Activated T-helper 17 cell treated with anti-CD3 and anti-CD28 coated beads, Interleukin-2, amount 50 U/mL, for 72 hours (primary cell): ENCODE results near the gene C1orf141. TPM values are rescaled to one million over a fixed set of nuclear protein-coding genes. Genes with fewer than 3 reads are reported as not detected.
"Not testable (repeated sequence)": the region's sequence is repeated elsewhere in the genome, so short reads cannot be mapped to it uniquely, and the experiment has no call there.

Experiments
- ATAC-seq: fragments of 150-1000 bp; cut with Tn5 transposase; replicated peaks from 2 replicates; pipeline ENCODE4 v1.10.0; 2021; ENCODE audit warnings: mild to moderate bottlenecking, moderate library complexity
- H3K27ac Mint-ChIP-seq: one replicate; pipeline ENCODE4 v1.8.0; 2022; ENCODE audit warnings: mixed read lengths
- H3K27me3 Mint-ChIP-seq: one replicate; pipeline ENCODE4 v1.8.0; 2022; ENCODE audit warnings: mixed read lengths
- H3K36me3 Mint-ChIP-seq: one replicate; pipeline ENCODE4 v1.8.0; 2022; ENCODE audit warnings: low read depth, mild to moderate bottlenecking, mixed read lengths
- H3K4me1 Mint-ChIP-seq: one replicate; pipeline ENCODE4 v1.8.0; 2022; ENCODE audit warnings: mixed read lengths
- H3K4me3 Mint-ChIP-seq: one replicate; pipeline ENCODE4 v1.8.0; 2022; ENCODE audit warnings: mild to moderate bottlenecking, mixed read lengths
- H3K9me3 Mint-ChIP-seq: one replicate; pipeline ENCODE4 v1.8.0; 2022; ENCODE audit warnings: mixed read lengths
- total RNA-seq, 2 donors: library from RNA; stranded (reverse); gene quantifications; one replicate each; pipeline ENCODE4 v1.2.3, GENCODE V29; 2022

Gene C1orf141
- total RNA-seq, 2 donors from 2014 or later = 0.71 to 0.82 TPM

GRCh38 chr1:67088440-67088839 is 46.3 kb downstream of the C1orf141 start:
- Mint-ChIP-seq H3K4me1 (no peaks in the 10 kb centered on the region), H3K27ac (no peak overlapping the region), H3K27me3 (peaks cover 4% of the 10 kb centered on the region), H3K9me3 (no peaks in the 10 kb centered on the region), H3K4me3 (no peak overlapping the region), H3K36me3 (no peaks in the 10 kb centered on the region)
- ATAC-seq = no peak

- H3K4me1 Mint-ChIP-seq = no peaks in the 10 kb centered on the region
- ATAC-seq = no peak
- no peaks in the 10 kb centered on the region for H3K27me3 Mint-ChIP-seq
- no peak overlapping the region for H3K4me3 Mint-ChIP-seq
- H3K9me3 Mint-ChIP-seq = no peaks in the 10 kb centered on the region
- H3K36me3 Mint-ChIP-seq = no peaks in the 10 kb centered on the region
- no peak overlapping the region for H3K27ac Mint-ChIP-seq
These were observed 49.4 kb downstream of the C1orf141 start for GRCh38 chr1:67085326-67085725.

DNA sequence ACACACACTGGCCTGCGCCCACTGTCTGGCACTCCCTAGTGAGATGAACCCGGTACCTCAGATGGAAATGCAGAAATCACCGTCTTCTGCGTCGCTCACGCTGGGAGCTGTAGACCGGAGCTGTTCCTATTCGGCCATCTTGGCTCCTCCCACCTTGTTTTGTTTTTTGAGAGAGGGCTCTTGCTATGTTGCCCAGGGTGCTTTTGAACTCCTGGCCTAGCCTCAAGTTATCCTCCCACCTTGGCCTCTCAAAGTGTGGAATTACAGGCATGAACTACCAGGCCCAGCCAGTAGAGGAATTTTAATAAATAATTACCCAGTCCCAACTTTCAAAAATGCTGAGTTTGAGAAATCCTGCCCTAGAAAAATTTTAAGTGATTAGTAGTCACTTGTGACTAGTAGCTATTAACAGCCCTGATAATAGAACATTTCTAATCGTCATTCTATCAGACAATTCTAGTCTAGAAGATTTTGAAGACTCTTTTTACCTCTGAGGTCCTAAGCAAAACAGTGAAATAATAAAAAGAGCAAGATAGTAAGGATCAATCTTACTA is 49.9 kb downstream of the C1orf141 start:
- Mint-ChIP-seq H3K9me3 (no peaks in the 10 kb centered on the region), H3K27ac (no peak overlapping the region), H3K4me1 (no peaks in the 10 kb centered on the region), H3K4me3 (no peak overlapping the region), H3K36me3 (no peaks in the 10 kb centered on the region), H3K27me3 (no peaks in the 10 kb centered on the region)
- ATAC-seq = no peak

DNA sequence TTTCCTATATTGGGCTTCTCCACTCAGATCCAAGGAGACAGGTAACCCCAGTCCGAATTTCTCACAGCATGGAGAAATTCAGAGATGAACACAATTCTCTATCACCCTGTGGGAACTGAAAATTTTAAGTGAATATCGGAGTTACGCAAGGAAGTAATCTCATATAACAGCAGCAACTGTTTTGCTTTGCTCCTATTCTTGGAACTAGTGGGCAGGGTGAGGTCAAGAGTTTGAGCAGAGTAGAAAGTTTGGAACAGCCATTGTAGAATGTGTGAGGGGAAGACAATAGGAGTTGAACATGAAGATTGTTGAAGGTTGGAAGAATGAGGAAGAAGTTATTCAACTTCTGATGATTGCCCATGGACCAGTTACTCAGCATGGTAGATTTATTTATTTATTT is 56.5 kb downstream of the C1orf141 start:
- Mint-ChIP-seq H3K27me3 (no peaks in the 10 kb centered on the region), H3K9me3 (no peaks in the 10 kb centered on the region), H3K36me3 (no peaks in the 10 kb centered on the region), H3K4me1 (no peaks in the 10 kb centered on the region), H3K4me3 (no peak overlapping the region), H3K27ac (no peak overlapping the region)
- ATAC-seq = no peak

DNA sequence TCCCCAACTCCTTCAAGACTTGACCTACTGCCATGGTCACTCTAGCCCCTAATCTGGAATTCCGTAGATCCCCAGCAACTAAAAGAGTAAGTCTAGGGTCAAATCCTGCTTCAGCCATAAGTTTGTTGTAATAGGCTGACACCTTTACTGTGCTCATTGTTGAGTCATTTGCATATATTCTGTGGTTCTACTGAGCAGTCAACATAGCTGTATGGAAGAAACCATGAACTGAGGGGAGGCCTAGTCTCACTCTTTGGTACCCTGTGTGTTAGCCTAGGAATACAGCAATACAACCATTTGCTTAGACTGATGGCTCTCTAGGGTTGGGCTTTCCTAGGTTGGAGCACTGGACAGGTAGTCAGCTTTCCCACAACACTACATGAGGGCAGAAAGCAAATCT is 57.2 kb downstream of the C1orf141 start:
- no peaks in the 10 kb centered on the region for H3K4me1 Mint-ChIP-seq
- no peak overlapping the region for H3K4me3 Mint-ChIP-seq
- no peak overlapping the region for H3K27ac Mint-ChIP-seq
- H3K36me3 Mint-ChIP-seq = no peaks in the 10 kb centered on the region
- peaks cover 4% of the 10 kb centered on the region for H3K9me3 Mint-ChIP-seq
- no peak for ATAC-seq
- peaks cover 4% of the 10 kb centered on the region for H3K27me3 Mint-ChIP-seq

GRCh38 chr1:67072749-67073148 is 62.0 kb downstream of the C1orf141 start:
- no peaks in the 10 kb centered on the region for H3K36me3 Mint-ChIP-seq
- ATAC-seq = no peak
- no peak overlapping the region for H3K27ac Mint-ChIP-seq
- H3K27me3 Mint-ChIP-seq = peaks cover 12% of the 10 kb centered on the region
- no peaks in the 10 kb centered on the region for H3K4me1 Mint-ChIP-seq
- peaks cover 5% of the 10 kb centered on the region for H3K9me3 Mint-ChIP-seq
- no peak overlapping the region for H3K4me3 Mint-ChIP-seq

- not testable (repeated sequence) for H3K27ac Mint-ChIP-seq, ATAC-seq, H3K4me3 Mint-ChIP-seq, H3K4me1 Mint-ChIP-seq, H3K36me3 Mint-ChIP-seq
- peaks cover 12% of the 10 kb centered on the region for H3K27me3 Mint-ChIP-seq
- peaks cover 13% of the 10 kb centered on the region for H3K9me3 Mint-ChIP-seq
These were observed 67.1 kb downstream of the C1orf141 start for GRCh38 chr1:67067655-67068054.

GRCh38 chr1:67062412-67062811 is 72.4 kb downstream of the C1orf141 start:
- peaks cover 8% of the 10 kb centered on the region for H3K27me3 Mint-ChIP-seq
- no peaks in the 10 kb centered on the region for H3K36me3 Mint-ChIP-seq
- peaks cover 9% of the 10 kb centered on the region for H3K9me3 Mint-ChIP-seq
- ATAC-seq = no peak
- no peak overlapping the region for H3K4me3 Mint-ChIP-seq
- H3K27ac Mint-ChIP-seq = no peak overlapping the region
- no peaks in the 10 kb centered on the region for H3K4me1 Mint-ChIP-seq

DNA sequence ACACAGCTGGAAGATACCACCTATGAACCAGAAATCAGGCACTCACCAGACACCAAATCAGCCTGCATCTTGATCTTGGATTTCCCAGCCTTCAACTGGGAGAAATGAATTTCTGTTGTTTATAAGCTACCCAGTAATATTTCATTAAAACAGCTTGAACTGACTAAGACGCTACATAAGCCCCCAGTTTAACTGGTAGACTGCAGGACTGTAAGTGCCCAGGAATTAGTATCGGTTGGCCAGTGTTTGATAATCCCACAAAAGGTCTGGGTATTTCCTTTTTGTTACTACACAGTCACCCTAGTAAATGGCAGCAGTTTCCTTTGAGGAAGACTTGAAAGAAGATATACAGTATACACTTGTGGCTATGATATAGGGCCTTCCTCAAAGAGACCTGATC is 73.5 kb downstream of the C1orf141 start:
- H3K27ac Mint-ChIP-seq = no peak overlapping the region
- ATAC-seq = no peak
- H3K9me3 Mint-ChIP-seq = no peaks in the 10 kb centered on the region
- H3K4me3 Mint-ChIP-seq = no peak overlapping the region
- H3K36me3 Mint-ChIP-seq = no peaks in the 10 kb centered on the region
- H3K27me3 Mint-ChIP-seq = peaks cover 8% of the 10 kb centered on the region
- H3K4me1 Mint-ChIP-seq = no peaks in the 10 kb centered on the region

DNA sequence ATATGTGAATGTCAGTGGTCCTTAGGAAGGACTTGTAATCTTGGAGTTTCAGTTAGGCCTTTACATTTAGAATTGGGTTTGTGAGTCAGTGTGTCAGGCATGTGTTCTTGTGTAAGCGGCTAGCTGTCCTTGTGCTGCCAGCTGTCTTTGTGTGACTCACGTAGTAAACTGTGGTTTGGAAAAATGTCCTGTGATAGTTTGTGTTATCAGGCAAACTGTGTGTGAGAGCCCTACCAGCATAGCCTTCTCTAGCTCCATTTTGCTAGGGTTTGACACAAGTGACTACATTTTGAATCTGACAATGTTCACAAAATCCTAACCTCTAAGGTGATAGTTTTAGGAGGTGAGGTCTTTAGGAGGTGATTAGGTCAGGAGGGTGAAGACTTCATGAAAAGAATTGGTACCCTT is 74.0 kb downstream of the C1orf141 start:
- Mint-ChIP-seq H3K36me3 (no peaks in the 10 kb centered on the region), H3K4me1 (no peaks in the 10 kb centered on the region), H3K4me3 (no peak overlapping the region), H3K9me3 (no peaks in the 10 kb centered on the region), H3K27ac (no peak overlapping the region), H3K27me3 (peaks cover 8% of the 10 kb centered on the region)
- ATAC-seq = no peak

DNA sequence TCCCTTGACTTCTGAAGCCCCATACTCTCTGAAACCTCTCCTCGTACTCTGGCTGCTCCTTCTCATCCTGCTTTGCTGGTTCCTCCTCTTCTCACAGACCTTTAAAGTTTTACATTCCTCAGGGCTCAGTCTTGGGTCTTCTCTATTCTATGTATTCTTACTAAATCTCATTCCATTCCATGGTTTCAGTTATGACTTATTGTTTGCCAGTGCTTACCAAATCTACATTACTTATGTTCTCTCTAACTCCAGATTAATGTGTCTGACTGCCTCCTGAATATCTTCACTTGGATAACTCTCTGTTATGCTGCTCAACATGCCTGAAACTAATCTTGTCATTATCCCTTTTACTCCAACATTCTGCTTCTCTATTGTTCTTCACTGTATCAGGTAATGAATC is 75.4 kb downstream of the C1orf141 start:
- no peak overlapping the region for H3K4me3 Mint-ChIP-seq
- no peak for ATAC-seq
- H3K27ac Mint-ChIP-seq = no peak overlapping the region
- H3K9me3 Mint-ChIP-seq = no peaks in the 10 kb centered on the region
- peaks cover 5% of the 10 kb centered on the region for H3K27me3 Mint-ChIP-seq
- H3K4me1 Mint-ChIP-seq = no peaks in the 10 kb centered on the region
- H3K36me3 Mint-ChIP-seq = no peaks in the 10 kb centered on the region

DNA sequence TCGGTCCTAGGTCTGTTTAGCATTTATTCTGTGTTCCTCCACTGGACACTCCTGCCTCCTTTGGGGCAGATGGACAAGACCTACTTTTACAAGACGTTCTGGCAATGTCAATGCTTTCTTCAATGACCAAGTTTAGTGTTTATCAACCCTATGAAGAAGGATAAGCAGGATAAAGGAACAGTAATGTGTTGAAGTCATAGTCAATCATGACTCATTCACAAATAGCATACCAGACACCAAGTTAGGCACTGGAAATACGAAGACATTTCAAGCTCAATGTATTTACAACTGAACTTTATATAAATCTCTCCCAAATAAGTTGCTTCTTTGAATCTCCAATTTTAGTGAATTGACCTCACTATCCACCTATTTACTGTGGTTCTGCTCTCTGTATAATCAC is 76.0 kb downstream of the C1orf141 start:
- Mint-ChIP-seq H3K27ac (no peak overlapping the region), H3K36me3 (no peaks in the 10 kb centered on the region), H3K27me3 (peaks cover 5% of the 10 kb centered on the region), H3K4me3 (no peak overlapping the region), H3K4me1 (no peaks in the 10 kb centered on the region), H3K9me3 (no peaks in the 10 kb centered on the region)
- no peak for ATAC-seq

DNA sequence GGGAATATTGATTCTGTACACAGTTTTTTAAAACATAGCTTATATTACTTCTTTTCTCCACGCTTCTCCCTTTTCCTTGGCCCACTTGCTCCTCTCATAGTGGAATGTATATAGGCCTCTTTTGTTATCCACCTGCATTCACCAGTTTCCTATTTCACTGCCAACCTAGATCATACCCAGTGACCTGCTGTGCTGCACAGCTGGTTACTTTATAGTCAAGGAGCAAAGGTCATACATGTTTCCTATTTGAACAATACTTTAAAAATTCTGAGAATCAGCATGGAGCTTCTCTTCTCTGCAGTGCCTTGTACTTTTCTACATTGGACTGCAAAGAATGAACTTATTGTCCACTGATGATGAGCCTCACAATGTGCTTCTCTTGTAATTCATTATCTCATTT is 76.5 kb downstream of the C1orf141 start:
- Mint-ChIP-seq H3K4me1 (no peaks in the 10 kb centered on the region), H3K27me3 (peaks cover 5% of the 10 kb centered on the region), H3K9me3 (no peaks in the 10 kb centered on the region), H3K27ac (no peak overlapping the region), H3K36me3 (no peaks in the 10 kb centered on the region), H3K4me3 (no peak overlapping the region)
- ATAC-seq = no peak

DNA sequence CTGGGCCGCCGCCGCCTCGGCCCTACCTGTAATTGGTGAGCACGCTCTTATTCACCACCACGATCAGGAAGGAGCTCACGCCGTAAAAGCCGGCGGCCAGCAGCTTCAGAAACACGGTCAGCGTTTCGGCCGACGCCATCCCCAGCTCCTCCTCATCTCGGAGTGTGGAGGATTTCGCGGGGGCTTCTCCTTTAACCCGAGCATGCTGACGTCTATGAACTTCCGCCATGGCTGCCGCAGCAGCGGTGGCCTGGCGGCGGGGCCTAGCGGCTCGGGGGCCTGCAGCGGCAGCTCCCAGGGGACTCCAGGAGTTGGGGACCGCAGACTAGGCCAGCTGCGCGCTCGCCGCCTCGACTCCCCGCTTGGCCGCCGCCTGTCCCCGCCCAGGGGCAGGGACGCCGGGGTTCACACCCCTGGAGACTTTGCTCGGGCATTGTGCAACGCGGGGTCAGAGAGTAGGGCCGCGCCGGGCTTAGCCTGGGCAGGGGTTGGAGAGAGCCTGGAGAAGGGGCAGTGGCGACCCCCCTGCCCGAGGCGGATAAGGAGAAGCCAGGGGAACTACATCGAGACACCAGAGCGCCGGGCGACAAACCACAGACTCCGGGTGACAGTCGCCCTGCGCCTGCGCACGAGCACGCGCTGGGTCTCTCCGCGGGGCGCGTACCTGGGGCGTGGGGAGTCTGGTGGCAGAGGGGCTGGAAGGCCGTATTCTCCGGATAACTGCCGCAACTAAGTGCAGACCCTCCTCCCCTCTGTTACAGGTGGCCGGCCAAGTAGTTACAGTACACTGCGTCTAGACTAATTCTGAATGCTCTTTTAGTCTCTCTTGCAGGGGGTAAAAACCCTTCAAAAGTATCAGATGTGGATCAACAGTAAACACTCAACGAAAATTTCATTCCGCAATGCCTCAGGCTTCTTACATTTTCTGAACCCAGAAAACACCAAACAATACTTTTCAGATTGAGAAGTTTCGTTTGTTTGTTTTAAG is 80.7 kb downstream of the C1orf141 start, which contains the start of gene SLC35D1:
SLC35D1 (minus strand) TSS at position 364 of the 988 bp plus-strand sequence; CDS start at position 229, 135 bp downstream.
- no peaks in the 10 kb centered on the region for H3K9me3 Mint-ChIP-seq
- H3K36me3 Mint-ChIP-seq = peaks cover 38% of the 10 kb centered on the region
- peaks cover 10% of the 10 kb centered on the region for H3K4me1 Mint-ChIP-seq
- ATAC-seq = peak; percentile 76
- peak within 1 kb of the TSS; percentile 82 for H3K27ac Mint-ChIP-seq
- H3K27me3 Mint-ChIP-seq = peaks cover under 1% of the 10 kb centered on the region
- H3K4me3 Mint-ChIP-seq = peak within 1 kb of the TSS; percentile 86

GRCh38 chr1:67053535-67053784 is 81.3 kb downstream of the C1orf141 start:
- Mint-ChIP-seq H3K36me3 (peaks cover 44% of the 10 kb centered on the region), H3K9me3 (no peaks in the 10 kb centered on the region), H3K27me3 (no peaks in the 10 kb centered on the region), H3K4me3 (peak overlapping the region; percentile 86), H3K27ac (peak overlapping the region; percentile 82), H3K4me1 (peaks cover 10% of the 10 kb centered on the region)
- ATAC-seq = no peak
